Upper lobe of left lung (tissue), 6 donors: ENCODE measurements around the gene SH3GL1. TPM values are rescaled to one million over a fixed set of nuclear protein-coding genes. Genes with fewer than 3 reads are reported as not detected.

Experiments
- ATAC-seq, 2 donors: fragments of 200-7000 bp; cut with Tn5 transposase; one replicate each; pipeline ENCODE4 v1.9.1; 2022; ENCODE audit warnings: mild to moderate bottlenecking in 2 of 2, moderate library complexity in 2 of 2; ENCODE audit not compliant: low FRiP score in 2 of 2
- DNase-seq, 2 donors: peaks; one replicate each; pipeline ENCODE4 v3.0.0-alpha.2; 2019 to 2020
- H3K27ac ChIP-seq, 4 donors: fragments of 200-600 bp; sonication (generic); one replicate each; pipeline ENCODE4 v1.5.1; 2016 to 2019
- H3K27me3 ChIP-seq, 4 donors: fragments of 200-600 bp; sonication (generic); one replicate each; pipeline ENCODE4 v1.5.1; 2017 to 2019
- H3K36me3 ChIP-seq, 4 donors: fragments of 200-600 bp; sonication (generic); one replicate each; pipeline ENCODE4 v1.5.1; 2016 to 2019
- H3K4me1 ChIP-seq, 4 donors: fragments of 200-600 bp; sonication (generic); one replicate each; pipeline ENCODE4 v1.5.1; 2018 to 2019
- H3K4me3 ChIP-seq, 4 donors: fragments of 200-600 bp; sonication (generic); one replicate each; pipeline ENCODE4 v1.5.1; 2017 to 2019; ENCODE audit warnings: mild to moderate bottlenecking in 2 of 4, moderate library complexity in 1 of 4
- H3K9me3 ChIP-seq, 4 donors: fragments of 200-600 bp; sonication (generic); one replicate each; pipeline ENCODE4 v1.5.1; 2018 to 2019
- EP300 ChIP-seq, 4 donors: sonication (generic); formaldehyde crosslinking; IDR thresholded peaks; one replicate each; pipeline ENCODE4 v1.5.1; 2017; ENCODE audit warnings: antibody characterized with exemption in 4 of 4, control low read depth in 2 of 4
- POLR2A ChIP-seq, 4 donors: fragments of 450-650 bp; IDR thresholded peaks; one replicate each; pipeline ENCODE4 v1.5.1; 2016 to 2017; ENCODE audit warnings: antibody characterized with exemption in 4 of 4, mild to moderate bottlenecking in 2 of 4
- POLR2AphosphoS5 ChIP-seq, 2 donors: sonication (generic); formaldehyde crosslinking; IDR thresholded peaks; one replicate each; pipeline ENCODE4 v1.5.1; 2017; ENCODE audit warnings: antibody characterized with exemption in 2 of 2
- WGBS, 2 donors: methylation state at CpG; one replicate each; pipeline ENCODE4 v1.1.5; 2017 to 2018; 5-methylcytosine and 5-hydroxymethylcytosine counted together
- total RNA-seq, 6 donors: library from RNA; depleted of rRNA in 4 of 6; stranded (reverse); fragments of >200 nt in 4 of 6; gene quantifications; one replicate each; pipeline versions ENCODE4 v1.1.0 to v1.2.1, GENCODE V29; 2016 to 2021
- TF ChIP-seq, protein P1 (sequence below), 6 experiments: fragments of 450-650 bp in 4 of 6; fragments of 200-600 bp in 2 of 6; sonication (generic) in 2 of 6; IDR thresholded peaks; one replicate each; pipeline ENCODE4 v1.5.1; 2016 to 2019; ENCODE audit warnings: antibody characterized with exemption in 6 of 6
- donor health status: DM: no; HTN: no; CAD: no; lungs with moderate emphysema.
- donor health status: DM: no; HTN: yes; CAD: no; lungs with severe emphysema.

SH3GL1 gene
- total RNA-seq, 6 donors from 2014 or later = 27.4 to 60.1 (median 53.8) TPM

DNA sequence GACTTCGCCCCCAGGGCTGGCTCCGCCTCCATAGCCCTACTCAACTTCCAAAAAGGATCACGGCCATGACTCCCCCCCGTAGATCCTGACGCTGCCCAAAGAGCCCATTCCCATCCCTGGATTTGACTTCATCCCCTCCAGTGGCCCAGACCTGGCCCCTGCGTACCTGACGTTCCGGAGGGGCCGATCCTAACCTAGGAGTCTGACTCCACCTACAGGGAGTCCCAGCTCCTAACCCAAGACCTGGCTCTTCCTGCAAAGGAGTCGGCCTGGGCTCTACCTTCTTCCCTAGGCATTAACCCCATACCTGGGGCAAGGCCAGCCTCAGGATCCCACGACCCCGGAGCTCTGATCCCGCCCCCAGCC, 72.5 kb downstream of the SH3GL1 start:
- peak overlapping the region in 1 of 4 donors; percentile 61 for H3K27ac ChIP-seq
- H3K4me1 ChIP-seq = peaks cover 18 to 24% (median 21%) of the 10 kb centered on the region in 4 donors
- 8 to 14% methylated on average over 2 to 12 of the region's 13 CpGs for WGBS, 2 donors
- DNase-seq (no peak), ATAC-seq (peak in 1 of 2 donors; percentile 28)
- H3K27me3 ChIP-seq = no peaks in the 10 kb centered on the region
- peak overlapping the region; percentile 19 to 57 (median 40) for H3K4me3 ChIP-seq
- TF ChIP-seq POLR2A (IDR thresholded peaks at IDR 0.05) (no peak), POLR2AphosphoS5 (IDR thresholded peaks at IDR 0.05) (no peak), EP300 (IDR thresholded peaks at IDR 0.05) (no peak)
- TF ChIP-seq, protein P1, sequence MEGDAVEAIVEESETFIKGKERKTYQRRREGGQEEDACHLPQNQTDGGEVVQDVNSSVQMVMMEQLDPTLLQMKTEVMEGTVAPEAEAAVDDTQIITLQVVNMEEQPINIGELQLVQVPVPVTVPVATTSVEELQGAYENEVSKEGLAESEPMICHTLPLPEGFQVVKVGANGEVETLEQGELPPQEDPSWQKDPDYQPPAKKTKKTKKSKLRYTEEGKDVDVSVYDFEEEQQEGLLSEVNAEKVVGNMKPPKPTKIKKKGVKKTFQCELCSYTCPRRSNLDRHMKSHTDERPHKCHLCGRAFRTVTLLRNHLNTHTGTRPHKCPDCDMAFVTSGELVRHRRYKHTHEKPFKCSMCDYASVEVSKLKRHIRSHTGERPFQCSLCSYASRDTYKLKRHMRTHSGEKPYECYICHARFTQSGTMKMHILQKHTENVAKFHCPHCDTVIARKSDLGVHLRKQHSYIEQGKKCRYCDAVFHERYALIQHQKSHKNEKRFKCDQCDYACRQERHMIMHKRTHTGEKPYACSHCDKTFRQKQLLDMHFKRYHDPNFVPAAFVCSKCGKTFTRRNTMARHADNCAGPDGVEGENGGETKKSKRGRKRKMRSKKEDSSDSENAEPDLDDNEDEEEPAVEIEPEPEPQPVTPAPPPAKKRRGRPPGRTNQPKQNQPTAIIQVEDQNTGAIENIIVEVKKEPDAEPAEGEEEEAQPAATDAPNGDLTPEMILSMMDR (IDR thresholded peaks at IDR 0.05) = no peak
- no peaks in the 10 kb centered on the region for H3K9me3 ChIP-seq
- H3K36me3 ChIP-seq = no peaks in the 10 kb centered on the region

DNA sequence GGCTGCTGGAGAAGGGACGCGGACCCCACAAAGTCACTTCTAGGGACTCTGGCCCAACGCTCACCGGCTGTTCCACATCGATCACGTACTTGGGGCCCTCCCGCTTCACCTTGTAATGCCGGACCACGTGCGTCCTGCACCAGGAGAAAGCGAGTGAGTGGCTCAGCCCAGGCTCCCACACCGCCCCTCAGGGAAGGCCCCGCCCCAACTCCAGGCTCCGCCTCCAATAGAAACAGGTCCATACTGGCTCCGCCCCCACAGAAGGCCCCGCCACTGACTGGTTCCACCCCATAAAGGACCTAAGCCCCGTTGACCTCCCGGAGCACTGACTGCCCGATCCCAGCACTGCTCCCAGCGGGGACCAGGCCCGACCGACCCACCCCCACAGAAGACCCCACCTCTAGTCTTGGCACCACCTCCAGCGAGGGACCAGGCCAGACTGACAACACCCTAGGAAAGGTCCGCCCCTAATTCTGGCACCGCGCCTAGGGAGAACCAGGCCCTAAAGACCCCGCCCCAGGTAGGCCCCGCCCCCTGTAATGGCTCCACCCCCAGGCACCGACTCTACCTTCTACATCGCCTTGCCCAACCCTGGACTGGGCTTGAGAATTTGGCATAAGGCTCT, 73.0 kb downstream of the SH3GL1 start:
- DNase-seq = peak; percentile 77 to 85
- peak overlapping the region in 1 of 4 donors; percentile 61 for H3K27ac ChIP-seq
- H3K4me3 ChIP-seq = peak overlapping the region; percentile 19 to 57 (median 40)
- ATAC-seq = peak; percentile 48 to 76
- H3K27me3 ChIP-seq = no peaks in the 10 kb centered on the region
- no peaks in the 10 kb centered on the region for H3K9me3 ChIP-seq
- WGBS, 2 donors = 7 to 43% methylated on average over 11 to 16 of the region's 30 CpGs
- TF ChIP-seq, protein P1 (IDR thresholded peaks at IDR 0.05) = no peak
- no peak for TF ChIP-seq EP300 (IDR thresholded peaks at IDR 0.05)
- no peak for TF ChIP-seq POLR2AphosphoS5 (IDR thresholded peaks at IDR 0.05)
- no peak for TF ChIP-seq POLR2A (IDR thresholded peaks at IDR 0.05)
- peaks cover 18 to 24% (median 21%) of the 10 kb centered on the region in 4 donors for H3K4me1 ChIP-seq
- no peaks in the 10 kb centered on the region for H3K36me3 ChIP-seq

DNA sequence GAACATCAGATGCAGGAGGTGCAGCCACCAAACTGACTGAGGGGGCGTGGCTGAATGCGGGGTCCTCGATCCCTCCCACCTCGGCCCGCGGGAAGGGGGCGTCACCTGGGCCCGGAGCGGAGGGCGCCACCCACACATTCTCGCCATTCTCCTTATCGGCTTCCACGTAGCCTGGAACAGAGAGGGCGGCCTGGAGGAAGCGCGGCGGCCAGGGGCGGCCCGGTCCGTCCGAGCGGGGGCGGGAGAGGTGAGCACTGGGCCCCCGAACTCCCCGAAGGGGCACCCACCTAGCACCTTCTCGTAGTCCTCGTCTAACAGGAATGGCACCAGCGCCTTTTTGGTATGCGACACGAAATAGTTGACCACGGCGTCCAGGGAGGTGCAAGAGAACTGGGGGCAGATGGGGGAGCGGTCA, 73.5 kb downstream of the SH3GL1 start:
- Histone ChIP-seq H3K27me3 (no peaks in the 10 kb centered on the region), H3K9me3 (no peaks in the 10 kb centered on the region), H3K4me1 (peaks cover 18 to 24% (median 21%) of the 10 kb centered on the region in 4 donors), H3K4me3 (peak overlapping the region in 2 of 4 donors; percentile 47 to 57), H3K36me3 (no peaks in the 10 kb centered on the region), H3K27ac (no peak overlapping the region)
- TF ChIP-seq EP300 (IDR thresholded peaks at IDR 0.05) (no peak), POLR2AphosphoS5 (IDR thresholded peaks at IDR 0.05) (no peak), POLR2A (IDR thresholded peaks at IDR 0.05) (no peak)
- TF ChIP-seq, protein P1 (IDR thresholded peaks at IDR 0.05) = no peak
- ATAC-seq (no peak), DNase-seq (peak in 1 of 2 donors; percentile 83)
- 25 to 35% methylated on average over 20 to 28 of the region's 33 CpGs for WGBS, 2 donors

DNA sequence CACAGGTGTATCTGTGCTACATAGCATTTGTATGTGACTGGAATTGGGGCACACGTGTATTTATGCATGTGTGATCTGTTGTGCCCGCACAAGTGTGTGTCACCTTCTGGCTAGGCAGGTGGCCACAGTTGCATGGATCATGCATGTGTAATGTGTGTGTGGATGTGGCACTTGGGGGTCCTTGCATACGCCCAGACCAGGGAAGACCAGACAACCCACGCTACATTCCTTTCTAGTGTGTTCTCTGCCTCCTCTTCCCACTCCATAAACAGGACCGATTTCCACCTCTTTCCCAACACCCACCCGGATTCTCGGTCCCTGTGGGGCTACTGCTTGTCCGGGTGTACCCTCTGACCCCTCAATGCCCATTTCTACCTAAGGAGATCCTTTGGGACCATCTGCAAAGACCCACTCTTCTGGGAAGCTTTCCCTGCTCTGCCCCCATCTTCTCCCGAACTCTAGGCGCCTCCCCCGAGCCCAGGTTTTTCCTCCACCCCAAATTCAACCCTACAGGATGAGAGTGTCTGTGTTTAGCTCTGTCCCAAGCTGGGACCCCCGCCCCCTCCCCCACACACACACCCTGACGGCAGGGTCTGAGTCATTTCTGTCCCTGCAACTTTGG, 74.0 kb downstream of the SH3GL1 start:
- DNase-seq (no peak), ATAC-seq (no peak)
- Histone ChIP-seq H3K36me3 (no peaks in the 10 kb centered on the region), H3K9me3 (no peaks in the 10 kb centered on the region), H3K27ac (no peak overlapping the region), H3K4me1 (peaks cover 18 to 24% (median 21%) of the 10 kb centered on the region in 4 donors), H3K27me3 (no peaks in the 10 kb centered on the region), H3K4me3 (no peak overlapping the region)
- TF ChIP-seq EP300 (IDR thresholded peaks at IDR 0.05) (no peak), POLR2A (IDR thresholded peaks at IDR 0.05) (no peak), POLR2AphosphoS5 (IDR thresholded peaks at IDR 0.05) (no peak)
- TF ChIP-seq, protein P1 (IDR thresholded peaks at IDR 0.05) = no peak
- WGBS, 2 donors = 65 to 70% methylated on average over 12 to 13 of the region's 13 CpGs
